Astrocyte (in vitro differentiated cells and primary cell): ENCODE results near the gene ZNF273.

ENCODE experiments used
- CTCF ChIP-seq: IDR thresholded peaks from 2 replicates; pipeline ENCODE4 v1.5.1; 2011; ENCODE audit warnings: low read depth, mild to moderate bottlenecking, inconsistent platforms, low read length, moderate library complexity; ENCODE audit not compliant: insufficient read depth
- EZH2 ChIP-seq: IDR thresholded peaks from 2 replicates; pipeline ENCODE4 v1.6.1; 2012; ENCODE audit warnings: mild to moderate bottlenecking, low read length, inconsistent platforms; ENCODE audit not compliant: insufficient read depth

- TF ChIP-seq CTCF (no peak), EZH2 (no peak)
Measured at GRCh38 chr7:64874114-64874513, 29.0 kb upstream of the ZNF273 start.
